Fibroblast of lung (primary cell): ENCODE measurements around the gene SLC17A5. TPM values are rescaled to one million over a fixed set of nuclear protein-coding genes. Genes with fewer than 3 reads are reported as not detected.
"Not testable (repeated sequence)": the region's sequence is repeated elsewhere in the genome, so short reads cannot be mapped to it uniquely, and the experiment has no call there.

Experiments used
- DNase-seq, 2 donors: peaks; one replicate each; pipeline versions ENCODE4 v3.0.0 to v3.0.0-alpha.2; 2010; ENCODE audit warnings: low read depth in 2 of 2
- H2AFZ ChIP-seq: 2 replicates; pipeline ENCODE4 v1.5.1; 2012; ENCODE audit warnings: low read length, control low read depth, inconsistent platforms
- H3K27ac ChIP-seq: 2 replicates; pipeline ENCODE4 v1.5.1; 2011; ENCODE audit warnings: low read length, control low read depth; ENCODE audit not compliant: insufficient read depth
- H3K27me3 ChIP-seq: 2 replicates; pipeline ENCODE4 v1.5.1; 2011; ENCODE audit warnings: mild to moderate bottlenecking, low read length; ENCODE audit not compliant: control insufficient read depth, insufficient read depth
- H3K36me3 ChIP-seq: 2 replicates; pipeline ENCODE4 v1.5.1; 2011; ENCODE audit warnings: low read length; ENCODE audit not compliant: control insufficient read depth, insufficient read depth
- H3K4me1 ChIP-seq: 2 replicates; pipeline ENCODE4 v1.5.1; 2011; ENCODE audit warnings: low read length; ENCODE audit not compliant: control insufficient read depth, insufficient read depth; ENCODE audit errors: extremely low read depth
- H3K4me2 ChIP-seq: 2 replicates; pipeline ENCODE4 v1.5.1; 2011; ENCODE audit warnings: low read length, control low read depth; ENCODE audit not compliant: insufficient read depth; ENCODE audit errors: extremely low read depth
- H3K4me3 ChIP-seq, 4 experiments: fragments of 200-600 bp in 1 of 4; sonication (generic) in 1 of 4; replicated peaks in 1 of 4; 2 replicates each; pipeline ENCODE4 v1.5.1; 2011 to 2016; ENCODE audit warnings: low read length in 4 of 4, low read depth in 3 of 4, mild to moderate bottlenecking in 3 of 4, control low read depth in 2 of 4, inconsistent platforms in 1 of 4, mixed read lengths in 1 of 4; ENCODE audit not compliant: insufficient read depth in 1 of 4; ENCODE audit errors: control extremely low read depth in 1 of 4
- H3K79me2 ChIP-seq: 2 replicates; pipeline ENCODE4 v1.5.1; 2012; ENCODE audit warnings: mild to moderate bottlenecking, low read length, inconsistent platforms; ENCODE audit not compliant: control insufficient read depth, insufficient read depth
- H3K9ac ChIP-seq: 2 replicates; pipeline ENCODE4 v1.5.1; 2011; ENCODE audit warnings: mild to moderate bottlenecking, low read length, control low read depth; ENCODE audit not compliant: insufficient read depth
- H3K9me3 ChIP-seq: 2 replicates; pipeline ENCODE4 v1.5.1; 2012; ENCODE audit warnings: low read depth, low read length; ENCODE audit not compliant: control insufficient read depth, insufficient read depth
- H4K20me1 ChIP-seq: 2 replicates; pipeline ENCODE4 v1.5.1; 2011; ENCODE audit warnings: low read length; ENCODE audit not compliant: control insufficient read depth, insufficient read depth; ENCODE audit errors: extremely low read depth
- CTCF ChIP-seq, 2 donors: IDR thresholded peaks in 1 of 2; conservative IDR thresholded peaks in 1 of 2; 1 replicate in 1 of 2; 2 replicates in 1 of 2; pipeline ENCODE4 v1.5.1; 2011 to 2012; ENCODE audit warnings: low read length in 2 of 2, control low read depth in 1 of 2, inconsistent platforms in 1 of 2, low read depth in 1 of 2, mild to moderate bottlenecking in 1 of 2
- EZH2 ChIP-seq: IDR thresholded peaks from 2 replicates; pipeline ENCODE4 v1.5.1; 2012; ENCODE audit warnings: low read length, control low read depth, mild to moderate bottlenecking; ENCODE audit errors: missing control alignments
- polyA plus RNA-seq, 2 donors: library from polyadenylated mRNA; depleted of rRNA in 1 of 2; stranded (reverse) in 1 of 2; unstranded in 1 of 2; fragments of >200 nt; gene quantifications; 2 replicates each; pipeline ENCODE4 v1.2.1, GENCODE V29; 2011 to 2012; ENCODE audit warnings: missing spikeins in 1 of 2
- total RNA-seq: library from RNA; depleted of rRNA; stranded (reverse); fragments of >200 nt; gene quantifications from 2 replicates; pipeline ENCODE4 v1.2.1, GENCODE V29; 2014

The SLC17A5 gene
- total and polyA plus RNA-seq, 2 donors (not counting 1 experiment from before 2014, with no cell fraction given), result 39.3 to 56.8 TPM

- Histone ChIP-seq H4K20me1 (no peaks in the 10 kb centered on the region), H3K27ac (no peak overlapping the region), H2AFZ (no peak overlapping the region), H3K9me3 (no peaks in the 10 kb centered on the region), H3K4me3 (no peak overlapping the region), H3K4me2 (no peak overlapping the region), H3K27me3 (no peaks in the 10 kb centered on the region), H3K9ac (no peak overlapping the region), H3K4me1 (no peaks in the 10 kb centered on the region), H3K36me3 (no peaks in the 10 kb centered on the region), H3K79me2 (no peaks in the 10 kb centered on the region)
- DNase-seq, result no peak
- TF ChIP-seq CTCF (conservative IDR thresholded peaks at IDR 0.05 in 1 of 2, IDR thresholded peaks at IDR 0.05 in 1 of 2; ENCODE audit: low read depth in 1 of 2, low read length in 2 of 2), result no peak
- no peak for TF ChIP-seq EZH2
These were observed 28.9 kb downstream of the SLC17A5 start for GRCh38 chr6:73624896-73625295.

- not testable (repeated sequence) for H4K20me1 ChIP-seq, H3K4me2 ChIP-seq, H3K27me3 ChIP-seq, H3K9me3 ChIP-seq, H2AFZ ChIP-seq, H3K27ac ChIP-seq, DNase-seq, H3K4me3 ChIP-seq, H3K4me1 ChIP-seq, H3K79me2 ChIP-seq, H3K9ac ChIP-seq, H3K36me3 ChIP-seq
These were observed 30.3 kb downstream of the SLC17A5 start for GRCh38 chr6:73623480-73623879.

GRCh38 chr6:73618082-73618481 lies 35.7 kb downstream of the SLC17A5 start:
- not testable (repeated sequence) for H3K9ac ChIP-seq, H3K4me3 ChIP-seq

GRCh38 chr6:73614802-73615201 lies 39.0 kb downstream of the SLC17A5 start:
- Histone ChIP-seq H3K36me3 (peaks cover 7% of the 10 kb centered on the region), H3K79me2 (no peaks in the 10 kb centered on the region), H3K9ac (no peak overlapping the region), H3K27ac (no peak overlapping the region), H4K20me1 (no peaks in the 10 kb centered on the region), H3K4me3 (no peak overlapping the region), H3K4me1 (no peaks in the 10 kb centered on the region), H3K4me2 (no peak overlapping the region), H2AFZ (no peak overlapping the region), H3K9me3 (no peaks in the 10 kb centered on the region), H3K27me3 (no peaks in the 10 kb centered on the region)
- no peak for DNase-seq
- TF ChIP-seq EZH2 (no peak), CTCF (conservative IDR thresholded peaks at IDR 0.05 in 1 of 2, IDR thresholded peaks at IDR 0.05 in 1 of 2; ENCODE audit: low read depth in 1 of 2, low read length in 2 of 2) (no peak)

More at GRCh38 chr6:73618082-73618481, 35.7 kb downstream of the SLC17A5 start:
- not testable (repeated sequence) for H3K9me3 ChIP-seq, H3K36me3 ChIP-seq, H3K4me1 ChIP-seq, H4K20me1 ChIP-seq, H3K4me2 ChIP-seq, DNase-seq, H3K27me3 ChIP-seq, H3K79me2 ChIP-seq, H3K27ac ChIP-seq, H2AFZ ChIP-seq
